Ammon's horn (tissue), 1 donor: ENCODE measurements around the gene JPT1.
"Not testable (repeated sequence)": the region's sequence is repeated elsewhere in the genome, so short reads cannot be mapped to it uniquely, and the experiment has no call there.

ENCODE experiments used
- DNase-seq: peaks from one replicate; pipeline ENCODE4 v3.0.0-alpha.2; 2016; ENCODE audit warnings: low spot score

The JPT1 gene, protein sequence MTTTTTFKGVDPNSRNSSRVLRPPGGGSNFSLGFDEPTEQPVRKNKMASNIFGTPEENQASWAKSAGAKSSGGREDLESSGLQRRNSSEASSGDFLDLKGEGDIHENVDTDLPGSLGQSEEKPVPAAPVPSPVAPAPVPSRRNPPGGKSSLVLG

DNA sequence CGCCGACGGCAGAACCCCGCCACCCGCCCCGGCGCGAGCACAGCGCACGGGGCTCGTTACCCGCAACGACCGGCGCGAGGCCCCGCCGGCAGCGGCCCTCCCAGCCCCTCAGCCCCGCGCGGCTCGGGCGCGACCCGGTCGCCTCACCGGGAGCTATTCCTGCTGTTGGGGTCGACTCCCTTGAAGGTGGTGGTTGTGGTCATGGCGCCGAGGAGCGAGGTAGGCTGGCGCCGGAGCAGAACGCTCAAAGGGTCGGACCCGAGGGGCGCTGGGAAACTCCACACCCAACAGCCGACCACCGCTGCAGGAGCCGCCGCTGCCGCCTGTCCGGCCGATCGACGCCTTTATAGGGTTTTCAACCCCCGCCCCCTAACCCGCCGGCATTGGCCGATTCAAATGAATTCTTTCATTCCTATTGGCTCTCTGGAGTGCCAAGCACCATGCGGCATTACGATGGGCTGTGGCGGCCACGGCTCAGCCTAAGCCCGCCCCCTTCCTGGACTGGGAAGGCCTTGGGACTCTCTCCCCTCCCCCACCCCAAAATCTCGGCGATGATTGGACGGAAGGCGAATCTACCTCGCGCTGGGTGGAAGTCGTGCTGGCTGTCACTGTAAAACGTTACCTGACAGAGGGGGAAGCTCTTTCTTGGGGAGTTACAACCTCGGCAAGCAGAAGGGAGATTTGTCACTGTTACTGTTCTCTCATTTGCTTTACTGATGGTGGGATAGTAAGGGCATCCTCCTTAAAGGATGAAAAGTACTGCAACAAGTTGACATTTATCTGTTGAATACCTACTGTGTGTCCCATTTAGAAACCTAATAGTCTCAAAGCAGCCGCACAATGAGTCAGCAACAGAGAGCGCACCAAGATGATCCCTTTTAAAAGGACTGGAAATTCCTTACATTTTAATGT lies at the start of gene JPT1:
Gene JPT1, minus strand, starts transcription at position 318 of the 912 bp plus-strand sequence. Its CDS starts 115 bp downstream, at position 203.
- DNase-seq: peak; percentile 98

DNA sequence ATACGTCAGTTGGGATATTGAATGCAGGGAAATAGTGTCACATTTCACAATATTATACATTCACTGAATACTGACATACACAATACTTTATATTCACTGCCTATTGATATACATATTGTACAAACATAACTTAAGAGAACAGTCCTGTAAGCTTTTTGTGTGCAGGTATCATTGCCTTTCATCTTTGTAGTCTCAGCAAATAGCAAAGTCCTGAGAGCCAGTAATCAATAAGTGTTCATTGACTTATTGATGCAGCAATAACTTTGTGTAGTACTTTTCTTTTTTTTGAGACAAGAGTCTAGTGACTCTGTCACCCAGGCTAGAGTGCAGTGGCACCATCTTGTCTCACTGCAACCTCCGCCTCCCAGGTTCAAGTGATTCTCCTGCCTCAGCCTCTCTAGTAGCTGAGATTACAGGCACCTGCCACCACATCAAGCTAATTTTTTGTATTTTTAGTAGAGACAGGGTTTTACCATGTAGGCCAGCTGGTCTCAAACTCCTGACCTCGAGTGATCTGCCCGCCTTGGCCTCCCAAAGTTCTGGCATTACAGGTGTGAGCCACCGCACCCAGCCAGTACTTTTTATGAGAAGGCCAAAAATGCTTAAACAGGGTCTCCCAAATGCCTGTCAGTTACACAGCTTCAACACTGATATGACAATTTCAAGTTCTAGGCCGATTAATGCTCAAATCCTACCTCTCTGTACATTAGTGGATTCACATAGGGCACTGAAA lies 45.7 kb upstream of the JPT1 start:
- no peak for DNase-seq

DNA sequence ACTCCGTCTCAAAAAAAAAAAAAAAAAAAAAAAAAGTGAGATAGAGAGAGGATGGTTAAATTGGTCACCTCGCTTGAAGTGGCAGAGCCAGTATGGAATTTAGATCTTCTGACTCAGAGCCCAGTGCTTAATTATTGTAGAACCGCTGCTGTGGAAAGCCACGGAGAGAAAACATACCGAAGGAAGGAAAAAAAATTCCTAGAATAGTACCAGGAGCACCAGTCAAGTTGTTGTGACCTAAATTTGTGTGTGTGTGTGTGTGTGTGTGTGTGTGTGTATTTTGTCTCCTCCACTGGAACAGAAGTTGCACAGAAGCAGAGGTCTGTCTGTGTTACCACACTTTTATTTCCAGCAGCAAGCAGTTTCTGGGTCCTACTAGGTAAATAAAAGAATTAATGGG lies 40.6 kb upstream of the JPT1 start:
- no peak for DNase-seq

DNA sequence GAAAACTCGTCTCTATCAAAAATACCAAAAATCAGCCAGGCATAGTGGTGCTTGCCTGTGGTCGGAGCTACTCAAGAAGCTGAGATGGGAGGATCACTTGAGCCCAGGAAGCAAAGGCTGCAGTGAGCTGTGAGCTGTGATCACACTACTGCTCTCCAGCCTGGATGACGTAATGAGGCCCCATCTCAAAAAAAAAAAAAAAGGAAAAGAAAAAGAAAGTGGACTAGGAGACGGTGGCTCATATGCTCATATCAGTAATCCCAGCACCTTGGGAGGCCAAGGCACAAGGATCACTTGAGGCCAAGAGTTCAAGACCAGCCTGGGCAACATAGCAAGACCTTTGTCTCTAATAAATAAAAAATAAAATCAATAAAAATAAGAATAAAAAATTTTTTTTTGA lies 37.3 kb upstream of the JPT1 start:
- no peak for DNase-seq

DNA sequence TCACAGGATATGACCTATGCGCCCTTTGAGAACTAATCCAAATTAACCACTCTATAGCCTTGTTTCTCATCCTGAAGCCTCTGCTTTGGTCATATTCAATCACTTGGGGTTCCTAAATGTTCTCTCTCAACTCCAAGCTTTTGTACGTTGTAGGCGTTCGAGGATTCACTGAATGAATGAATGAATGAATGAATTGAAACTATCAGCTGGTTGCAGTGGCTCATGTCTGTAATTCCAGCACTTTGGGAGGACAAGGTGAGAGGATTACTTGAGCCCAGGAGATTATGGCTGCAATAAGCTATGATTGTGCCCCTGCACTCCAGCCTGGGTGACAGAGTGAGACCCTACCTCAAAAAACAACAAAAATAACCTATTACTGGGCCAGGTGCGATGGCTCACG lies 34.3 kb upstream of the JPT1 start:
- no peak for DNase-seq

DNA sequence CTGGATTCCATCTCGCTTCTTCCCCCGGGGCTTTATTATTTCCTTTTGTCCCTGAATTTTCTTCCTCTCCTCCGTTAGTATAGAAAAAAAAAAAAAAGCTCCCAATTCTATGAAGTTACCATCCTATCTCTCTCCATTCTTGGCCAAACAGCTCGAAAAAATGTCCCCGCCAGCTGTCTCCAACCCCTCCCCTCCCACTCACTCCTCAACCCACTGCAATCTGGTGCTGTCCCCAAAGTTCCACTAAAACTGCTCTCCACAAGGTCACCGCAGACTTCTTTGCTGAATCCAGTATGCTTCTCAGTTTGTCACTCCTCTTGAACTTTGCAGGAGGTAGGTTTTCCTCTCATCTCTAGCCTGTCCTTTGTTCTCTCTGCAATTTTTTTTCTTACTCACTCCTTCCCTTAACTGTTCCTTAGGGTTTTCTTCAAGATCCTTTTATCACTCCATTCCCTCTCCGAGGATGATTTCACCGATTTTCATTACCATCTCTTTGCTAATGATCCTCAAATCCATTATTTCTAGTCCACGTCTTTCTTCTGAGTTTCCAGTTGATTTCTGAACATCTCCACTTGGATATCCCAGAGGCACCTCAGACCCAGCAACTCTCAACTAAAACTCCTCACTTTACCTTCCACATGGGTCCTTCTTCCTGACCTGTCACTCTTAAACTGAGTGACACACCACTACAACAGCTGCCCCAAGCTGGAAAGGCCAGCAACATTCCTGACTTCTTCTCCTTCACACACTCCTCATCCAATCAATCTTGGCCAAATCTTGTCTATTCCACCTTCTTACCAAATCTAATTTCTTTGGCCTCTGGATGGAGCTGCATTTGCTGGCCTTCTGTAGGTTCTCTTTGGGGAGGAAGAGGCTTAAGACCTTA lies 29.9 kb upstream of the JPT1 start:
- no peak for DNase-seq

DNA sequence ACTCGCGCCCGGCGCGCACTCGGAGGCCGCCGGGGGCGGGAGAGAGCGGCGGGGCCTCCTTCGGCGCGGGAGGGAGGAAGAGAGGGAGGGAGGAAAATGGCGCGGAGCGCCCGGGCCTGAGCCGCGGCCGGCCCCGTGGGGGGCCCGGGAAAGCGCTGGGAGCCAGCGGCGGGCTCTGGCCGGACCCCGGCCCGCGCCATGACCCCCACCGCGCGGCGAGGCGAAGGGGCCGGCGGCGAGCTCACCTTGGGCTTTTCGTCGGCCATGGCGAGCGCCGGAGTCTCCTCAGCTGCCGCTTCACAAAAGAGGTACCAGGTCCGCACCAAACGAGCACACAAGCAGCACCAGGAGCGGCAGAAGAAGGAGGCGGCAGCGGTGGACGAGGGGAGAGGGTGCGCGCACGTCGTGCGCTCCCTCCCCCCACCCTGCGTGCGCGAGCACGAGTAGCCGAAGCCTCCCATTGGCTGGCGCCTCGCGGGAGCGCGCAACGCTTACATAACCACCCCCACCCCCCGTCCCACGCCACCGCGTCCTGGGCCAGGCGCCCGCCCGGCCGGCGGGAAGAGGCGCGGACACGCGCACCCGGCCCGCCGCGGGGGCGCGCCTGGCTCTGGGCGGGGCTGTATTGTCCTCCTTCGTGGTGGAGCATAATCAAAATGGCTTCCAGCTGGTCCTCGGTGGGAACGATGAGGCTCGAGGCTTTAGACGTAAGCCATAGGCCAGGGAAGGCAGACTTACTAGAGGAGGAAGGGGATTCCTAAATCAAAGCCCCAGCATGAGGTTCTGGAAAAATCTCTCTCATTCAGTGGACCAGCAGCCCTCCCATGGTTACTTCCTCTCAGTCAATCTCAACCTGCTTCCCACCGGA lies 28.5 kb upstream of the JPT1 start, which contains the start of gene SUMO2:
Gene SUMO2, minus strand, starts transcription at position 391 of the 868 bp plus-strand sequence. Its CDS starts 125 bp downstream, at position 266.
- peak; percentile 92 for DNase-seq

DNA sequence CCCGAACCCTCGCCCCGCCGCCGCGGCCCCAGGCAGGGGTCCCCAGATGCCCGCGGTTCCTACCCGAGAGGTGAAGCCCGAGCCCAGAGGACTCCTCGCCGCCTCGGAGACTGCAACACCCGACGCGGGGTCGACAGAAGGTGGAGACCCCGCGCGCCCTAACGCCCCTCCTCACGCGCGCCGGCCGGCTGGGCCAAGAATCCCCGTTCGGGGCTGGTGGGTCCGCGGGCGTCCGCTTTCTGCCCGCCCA lies 27.9 kb upstream of the JPT1 start:
- no peak for DNase-seq

DNA sequence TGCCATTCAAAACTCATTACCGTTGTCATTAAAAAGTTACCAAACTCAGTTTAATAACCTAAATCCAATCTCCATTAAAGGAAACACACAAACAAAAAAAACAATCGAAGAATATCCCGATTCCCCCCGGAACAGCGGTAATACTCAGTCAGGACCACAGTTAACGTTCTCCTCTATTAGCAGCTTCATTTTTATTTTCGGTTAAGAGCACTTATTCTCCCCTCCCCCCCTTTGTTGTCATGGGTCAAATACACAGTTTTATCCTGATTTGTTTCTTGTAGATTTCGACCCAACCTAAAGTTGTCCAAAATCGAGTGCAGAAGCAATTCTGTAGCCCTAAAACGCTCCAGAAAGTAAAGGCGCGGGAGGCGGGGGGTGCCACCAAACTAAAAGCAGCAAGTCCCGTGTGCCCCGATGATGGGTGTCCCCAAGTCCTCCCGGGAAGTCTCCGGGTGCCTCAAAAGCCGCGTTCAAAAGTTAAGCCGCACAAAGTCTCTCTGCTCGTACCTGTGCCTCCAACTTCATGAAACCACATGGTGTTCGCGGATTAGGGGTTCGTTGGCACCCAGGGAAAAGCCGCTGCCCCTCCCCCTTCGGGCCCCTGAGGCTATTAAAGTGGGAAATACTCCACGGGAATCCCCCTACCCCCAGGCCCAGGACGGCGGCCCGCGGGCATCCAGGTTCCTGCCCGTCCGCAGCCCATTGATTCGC lies 27.5 kb upstream of the JPT1 start:
- DNase-seq: no peak

DNA sequence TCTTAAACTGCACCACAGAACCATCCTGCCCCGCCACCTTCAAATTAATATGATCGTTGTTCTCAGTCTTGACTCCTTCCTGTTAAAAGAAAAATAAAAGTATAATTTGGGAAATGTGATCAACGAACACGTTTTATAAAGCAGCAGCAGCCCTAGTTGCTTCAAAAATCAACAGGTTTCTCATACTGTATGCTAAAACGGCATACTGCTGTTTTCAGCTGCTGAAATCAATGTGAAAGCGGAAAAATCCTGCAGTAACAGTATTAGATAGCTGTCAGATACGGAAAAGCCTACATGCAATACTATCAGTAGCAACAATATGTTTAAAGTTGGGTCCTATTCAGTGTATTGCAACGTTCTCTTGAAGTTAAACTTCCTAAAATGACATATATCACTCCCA lies 26.8 kb upstream of the JPT1 start:
- DNase-seq: no peak

DNA sequence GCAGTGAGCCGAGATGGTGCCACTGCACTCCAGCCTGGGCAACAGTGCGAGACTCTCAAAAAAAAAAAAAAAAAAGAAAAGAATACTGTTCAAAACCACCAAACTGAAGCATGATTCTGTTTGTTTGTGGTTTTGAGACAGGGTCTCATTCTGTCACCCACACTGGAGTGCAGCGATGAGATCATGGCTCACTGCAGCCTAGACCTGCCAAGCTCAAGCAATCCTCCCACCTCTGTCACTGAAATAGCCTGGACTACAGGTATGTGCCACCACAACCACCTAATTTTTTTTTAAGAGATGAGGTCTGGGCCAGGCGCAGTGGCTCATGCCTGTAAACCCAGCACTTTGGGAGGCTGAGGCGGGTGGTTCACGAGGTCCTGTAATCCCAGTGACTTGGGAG lies 24.1 kb upstream of the JPT1 start:
- DNase-seq: no peak

DNA sequence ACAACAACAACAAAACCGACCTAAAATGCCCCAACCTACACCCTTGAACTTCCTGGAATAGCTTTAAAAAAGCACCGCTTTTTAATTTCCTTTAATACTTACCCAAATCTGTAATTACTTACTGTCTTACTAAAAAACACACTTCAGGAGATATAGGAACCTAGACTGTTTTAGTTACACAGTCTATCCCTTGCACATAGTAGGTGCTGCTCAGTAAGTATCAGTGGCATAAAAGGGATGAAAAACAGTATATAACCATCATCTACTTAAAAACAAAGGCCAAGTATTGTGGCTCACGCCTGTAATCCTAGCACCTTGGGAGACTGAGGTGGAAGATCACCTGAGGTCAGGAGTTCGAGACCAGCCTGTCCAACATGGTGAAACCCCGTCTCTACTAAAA lies 22.3 kb upstream of the JPT1 start:
- DNase-seq: no peak

DNA sequence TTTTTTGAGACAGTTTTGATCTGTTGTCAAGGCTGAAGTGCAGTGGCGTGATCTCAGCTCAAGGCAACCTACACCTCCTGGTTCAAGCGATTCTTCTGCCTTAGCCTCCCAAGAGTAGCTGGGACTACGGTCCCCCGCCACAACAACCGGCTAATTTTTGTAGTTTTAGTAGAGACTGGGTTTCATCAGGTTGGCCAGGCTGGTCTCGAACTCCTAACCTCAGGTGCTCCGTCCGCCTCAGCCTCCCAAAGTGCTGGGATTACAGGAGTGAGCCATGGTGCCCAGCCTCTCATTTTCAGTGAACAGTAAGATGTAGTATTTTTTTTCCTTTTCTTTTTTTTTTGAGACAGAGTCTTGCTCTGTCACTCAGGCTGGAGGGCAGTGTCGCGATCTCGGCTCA lies 20.7 kb upstream of the JPT1 start:
- no peak for DNase-seq

DNA sequence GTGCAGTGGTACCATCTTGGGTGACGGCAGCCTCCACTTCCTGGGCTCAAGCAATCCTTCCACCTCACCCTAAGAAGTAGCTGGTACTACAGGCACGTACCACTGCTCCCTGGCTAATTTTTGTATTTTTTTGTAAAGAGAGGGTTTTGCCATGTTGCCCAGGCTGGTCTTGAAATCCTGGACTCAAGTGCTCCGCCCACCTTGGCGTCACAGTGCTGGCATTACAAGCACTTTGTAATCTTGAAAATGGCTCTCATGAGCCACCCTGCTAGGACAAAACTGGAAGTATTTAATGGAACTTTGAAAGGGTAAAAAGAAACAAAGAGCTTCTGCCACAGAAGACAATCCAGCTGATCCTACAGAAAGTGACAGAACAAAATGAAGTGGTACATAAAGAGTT lies 19.2 kb upstream of the JPT1 start:
- DNase-seq: no peak

DNA sequence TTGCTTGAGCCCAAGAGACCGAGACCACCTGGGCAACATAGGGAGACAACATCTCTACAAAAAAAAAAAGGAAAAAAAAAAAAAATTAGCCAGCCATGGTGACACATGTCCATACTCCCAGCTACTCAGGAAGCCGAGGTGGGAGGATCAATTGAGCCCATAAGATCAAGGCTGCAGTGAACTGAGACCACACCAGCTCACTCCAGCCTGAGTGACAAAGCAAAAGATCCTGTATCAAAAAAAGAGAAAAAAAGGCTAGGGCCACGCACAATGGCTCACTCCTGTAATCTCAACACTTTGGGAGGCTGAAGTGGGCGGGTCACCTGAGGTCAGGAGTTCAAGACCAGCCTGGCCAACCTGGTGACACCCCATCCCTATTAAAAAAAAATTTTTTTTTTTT lies 14.7 kb upstream of the JPT1 start:
- DNase-seq: no peak

DNA sequence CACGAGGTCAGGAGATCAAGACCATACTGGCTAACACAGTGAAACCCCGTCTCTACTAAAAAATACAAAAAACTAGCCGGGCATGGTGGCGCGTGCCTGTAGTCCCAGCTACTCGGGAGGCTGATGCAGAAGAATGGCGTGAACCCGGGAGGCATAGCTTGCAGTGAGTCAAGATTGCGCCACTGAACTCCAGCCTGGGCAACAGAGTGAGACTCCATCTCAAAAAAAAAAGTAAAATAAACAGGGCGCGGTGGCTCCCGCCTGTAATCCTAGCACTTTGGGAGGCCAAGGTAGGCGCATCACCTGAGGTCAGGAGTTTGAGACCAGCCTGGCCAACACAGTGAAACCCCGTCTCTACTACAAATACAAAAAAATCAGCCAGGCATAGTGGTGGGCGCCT lies 10.3 kb upstream of the JPT1 start:
- DNase-seq: not testable (repeated sequence)

DNA sequence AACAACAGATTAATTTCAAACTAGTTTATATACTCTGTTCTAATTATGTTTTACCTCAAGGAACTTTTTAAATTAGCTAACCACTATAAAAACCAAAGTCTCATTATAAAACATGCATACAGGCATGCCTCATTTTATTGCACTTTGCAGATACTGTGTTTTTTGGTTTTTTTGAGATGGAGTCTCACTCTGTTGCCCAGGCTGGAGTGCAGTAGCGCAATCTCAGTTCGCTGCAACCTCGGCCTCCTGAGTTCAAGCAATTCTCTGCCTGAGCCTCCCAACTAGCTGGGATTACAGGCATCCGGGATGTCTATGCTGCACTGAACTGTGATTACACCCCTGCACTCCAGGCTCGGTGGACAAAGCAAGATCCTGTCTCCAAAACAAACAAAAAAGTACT lies 8.8 kb upstream of the JPT1 start:
- no peak for DNase-seq

DNA sequence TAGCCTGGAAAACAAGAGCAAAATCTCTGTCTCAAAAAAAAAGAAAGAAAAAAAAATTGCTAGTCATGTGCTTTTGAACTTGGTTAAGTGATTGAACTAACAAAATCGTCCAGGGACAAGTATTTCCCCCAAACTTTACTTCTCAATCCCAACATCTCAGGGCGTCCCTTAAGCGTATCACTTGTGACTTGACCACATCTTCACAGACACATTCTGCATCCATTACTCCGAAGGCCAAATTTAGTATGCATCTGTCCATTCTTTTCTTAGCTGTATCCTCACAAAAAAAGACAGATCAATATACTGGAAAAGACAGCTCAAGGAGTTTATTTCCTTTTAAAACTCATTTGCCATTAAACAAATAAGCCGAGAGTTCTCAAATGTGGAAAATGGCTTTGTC lies 5.9 kb upstream of the JPT1 start:
- no peak for DNase-seq

DNA sequence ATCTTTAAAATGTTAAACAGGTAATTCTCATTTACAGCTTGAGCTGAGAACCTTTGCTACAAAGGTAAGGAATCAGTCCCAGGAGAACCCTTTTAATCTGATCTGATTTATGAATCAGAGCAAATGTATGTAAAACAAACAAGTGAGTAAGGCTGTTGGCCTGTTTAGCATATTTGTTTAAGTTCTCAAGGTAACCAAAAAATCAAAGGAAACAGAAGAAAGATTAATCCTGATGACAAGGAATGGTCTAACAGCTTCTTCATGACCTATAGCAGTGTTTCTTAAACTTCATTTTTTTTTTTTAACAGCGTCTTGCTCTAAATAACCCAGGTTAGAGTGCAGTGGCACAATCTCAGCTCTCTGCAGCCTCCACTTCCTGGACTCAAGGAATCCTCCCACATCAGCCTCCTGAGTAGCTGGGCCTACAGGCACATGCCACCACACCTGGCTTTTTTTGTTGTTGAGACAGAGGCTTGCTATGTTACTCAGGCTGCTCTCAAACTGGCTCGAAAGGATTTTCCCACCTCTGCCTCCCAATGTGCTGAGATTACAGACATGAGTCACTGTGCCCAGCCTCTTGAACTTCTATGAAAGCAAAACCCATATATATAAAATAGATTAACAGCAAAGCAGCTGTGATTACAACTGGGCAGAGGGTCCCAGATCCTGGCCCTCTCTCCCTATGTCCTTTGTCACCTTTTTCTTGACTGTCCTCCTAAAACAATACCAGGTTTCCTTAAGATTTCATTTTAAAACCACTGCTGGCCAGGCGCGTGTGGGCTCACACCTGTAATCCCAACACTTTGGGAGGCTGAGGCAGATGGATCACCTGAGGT lies 5.1 kb upstream of the JPT1 start:
- no peak for DNase-seq

DNA sequence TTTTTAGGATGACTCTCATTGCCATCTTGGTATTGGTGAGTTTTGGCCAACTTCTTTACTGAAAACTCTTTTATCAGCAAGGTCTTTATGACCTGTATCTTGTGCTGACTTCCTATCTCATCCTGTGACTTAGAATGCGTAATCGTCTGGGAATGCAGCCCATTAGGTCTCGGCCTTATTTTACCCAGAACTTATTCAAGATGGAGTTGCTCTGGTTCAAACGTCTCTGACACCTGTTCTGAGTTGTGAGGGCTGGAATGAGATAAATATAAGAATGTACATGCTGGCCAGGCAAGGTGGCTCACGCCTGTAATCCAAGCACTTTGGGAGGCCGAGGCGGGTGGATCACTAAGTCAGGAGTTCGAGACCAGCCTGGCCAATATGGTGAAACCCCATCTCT lies 4.2 kb upstream of the JPT1 start:
- DNase-seq: not testable (repeated sequence)
